A549 (cell line): ENCODE measurements around the gene UGT1A3. TPM values are rescaled to one million over a fixed set of nuclear protein-coding genes. Genes with fewer than 3 reads are reported as not detected.

Experiments used
- KDM5A ChIP-seq: fragments of 200-600 bp; sonication (generic); IDR thresholded peaks from 2 replicates; pipeline ENCODE4 v1.6.1; 2016; ENCODE audit warnings: antibody characterized with exemption, mild to moderate bottlenecking
- NR3C1 ChIP-seq: fragments of >200 bp; sonication (Bioruptor Twin); formaldehyde crosslinking; IDR thresholded peaks from 3 replicates; pipeline ENCODE4 v1.6.1; 2017
- REST ChIP-seq: fragments of 200-600 bp; sonication (generic); IDR thresholded peaks from 2 replicates; pipeline ENCODE4 v1.6.1; 2016; ENCODE audit warnings: antibody characterized with exemption, mild to moderate bottlenecking, moderate library complexity
- RNF2 ChIP-seq: fragments of 200-600 bp; sonication (generic); IDR thresholded peaks from 2 replicates; pipeline ENCODE4 v1.6.1; 2016; ENCODE audit warnings: low read depth, mild to moderate bottlenecking, antibody characterized with exemption, moderate library complexity, borderline replicate concordance
- polyA plus RNA-seq, 4 experiments: library from polyadenylated mRNA; depleted of rRNA in 3 of 4; stranded (reverse); fragments of >200 nt; fragmentation: RNase III in 1 of 4; extraction: RNeasy Plus Mini Kit Qiagen cat#74134 plus additional on column Dnase treatment in 1 of 4; gene quantifications; 2 replicates in 3 of 4; 3 replicates in 1 of 4; pipeline ENCODE4 v1.2.3, GENCODE V29; 2011 to 2017

Gene UGT1A3
- polyA plus RNA-seq, 2 of the 4 experiments (the other 2 are of a cell fraction), result 0.23 to 0.39 TPM

- TF ChIP-seq REST (no peak), NR3C1 (no peak), KDM5A (no peak), RNF2 (no peak)
These were observed 93.4 kb downstream of the UGT1A3 start (continued) for GRCh38 chr2:233822101-233822771.

Other genes with a start within 250 kb of the UGT1A3 start
- 57.0 and 65.3 TPM in 2 replicates for gene USP40, start 162.3 kb upstream of the UGT1A3 start, polyA plus RNA-seq (2011; rRNA removed)
- 22.9 to 24.6 TPM (median 24.5 TPM) in 3 replicates for gene USP40, start 162.3 kb upstream of the UGT1A3 start, polyA plus RNA-seq (2017; fragmentation: RNase III; extraction: RNeasy Plus Mini Kit Qiagen cat#74134 plus additional on column Dnase treatment)
- 0.12 and 0.22 TPM in 2 replicates for gene UGT1A8, start 111.4 kb upstream of the UGT1A3 start, polyA plus RNA-seq (2011; rRNA removed)
- 0.05 to 0.25 TPM in 2 of 3 replicates, not detected in the other for gene UGT1A8, start 111.4 kb upstream of the UGT1A3 start, polyA plus RNA-seq (2017; fragmentation: RNase III; extraction: RNeasy Plus Mini Kit Qiagen cat#74134 plus additional on column Dnase treatment)
- 0.10 and 0.12 TPM in 2 replicates for gene UGT1A10, start 92.6 kb upstream of the UGT1A3 start, polyA plus RNA-seq (2011; rRNA removed)
- gene UGT1A10, start 92.6 kb upstream of the UGT1A3 start, polyA plus RNA-seq (2017; fragmentation: RNase III; extraction: RNeasy Plus Mini Kit Qiagen cat#74134 plus additional on column Dnase treatment), result not detected in 3 replicates
- 10.6 and 11.0 TPM in 2 replicates for gene UGT1A9, start 57.1 kb upstream of the UGT1A3 start, polyA plus RNA-seq (2011; rRNA removed)
- 10.3 to 13.1 TPM (median 11.8 TPM) in 3 replicates for gene UGT1A9, start 57.1 kb upstream of the UGT1A3 start, polyA plus RNA-seq (2017; fragmentation: RNase III; extraction: RNeasy Plus Mini Kit Qiagen cat#74134 plus additional on column Dnase treatment)
- gene UGT1A7, start 47.1 kb upstream of the UGT1A3 start, polyA plus RNA-seq (2011; rRNA removed), result 8.9 and 10.0 TPM in 2 replicates
- 6.9 to 9.8 TPM (median 9.3 TPM) in 3 replicates for gene UGT1A7, start 47.1 kb upstream of the UGT1A3 start, polyA plus RNA-seq (2017; fragmentation: RNase III; extraction: RNeasy Plus Mini Kit Qiagen cat#74134 plus additional on column Dnase treatment)
- 3.5 and 5.5 TPM in 2 replicates for gene UGT1A6, start 36.2 kb upstream of the UGT1A3 start, polyA plus RNA-seq (2011; rRNA removed)
- gene UGT1A6, start 36.2 kb upstream of the UGT1A3 start, polyA plus RNA-seq (2017; fragmentation: RNase III; extraction: RNeasy Plus Mini Kit Qiagen cat#74134 plus additional on column Dnase treatment), result 2.0 to 2.9 TPM (median 2.5 TPM) in 3 replicates
- 0.05 TPM in 1 of 2 replicates, not detected in the other for gene UGT1A5, start 16.1 kb upstream of the UGT1A3 start, polyA plus RNA-seq (2011; rRNA removed)
- 0.12 TPM in 1 of 3 replicates, not detected in the others for gene UGT1A5, start 16.1 kb upstream of the UGT1A3 start, polyA plus RNA-seq (2017; fragmentation: RNase III; extraction: RNeasy Plus Mini Kit Qiagen cat#74134 plus additional on column Dnase treatment)
- gene UGT1A4, start 10.3 kb upstream of the UGT1A3 start, polyA plus RNA-seq (2011; rRNA removed), result 0.09 and 0.13 TPM in 2 replicates
- 0.05 to 0.14 TPM (median 0.12 TPM) in 3 replicates for gene UGT1A4, start 10.3 kb upstream of the UGT1A3 start, polyA plus RNA-seq (2017; fragmentation: RNase III; extraction: RNeasy Plus Mini Kit Qiagen cat#74134 plus additional on column Dnase treatment)
- gene UGT1A1, start 31.2 kb downstream of the UGT1A3 start, polyA plus RNA-seq (2011; rRNA removed), result 1.9 and 2.5 TPM in 2 replicates
- 1.4 to 2.0 TPM (median 1.9 TPM) in 3 replicates for gene UGT1A1, start 31.2 kb downstream of the UGT1A3 start, polyA plus RNA-seq (2017; fragmentation: RNase III; extraction: RNeasy Plus Mini Kit Qiagen cat#74134 plus additional on column Dnase treatment)
- gene MROH2A, start 49.3 kb downstream of the UGT1A3 start, polyA plus RNA-seq (2011; rRNA removed), result 0.63 and 0.71 TPM in 2 replicates
- gene MROH2A, start 49.3 kb downstream of the UGT1A3 start, polyA plus RNA-seq (2017; fragmentation: RNase III; extraction: RNeasy Plus Mini Kit Qiagen cat#74134 plus additional on column Dnase treatment), result 0.04 to 0.28 TPM (median 0.10 TPM) in 3 replicates
- gene HJURP, start 125.5 kb downstream of the UGT1A3 start, polyA plus RNA-seq (2011; rRNA removed), result 111 and 119 TPM in 2 replicates
- gene HJURP, start 125.5 kb downstream of the UGT1A3 start, polyA plus RNA-seq (2017; fragmentation: RNase III; extraction: RNeasy Plus Mini Kit Qiagen cat#74134 plus additional on column Dnase treatment), result 102 to 109 TPM (median 103 TPM) in 3 replicates
- gene TRPM8, start 188.3 kb downstream of the UGT1A3 start, polyA plus RNA-seq (2011; rRNA removed), result 0.90 and 0.97 TPM in 2 replicates
- 0.09 to 0.25 TPM (median 0.24 TPM) in 3 replicates for gene TRPM8, start 188.3 kb downstream of the UGT1A3 start, polyA plus RNA-seq (2017; fragmentation: RNase III; extraction: RNeasy Plus Mini Kit Qiagen cat#74134 plus additional on column Dnase treatment)